HUES6 (cell line): ENCODE results near the gene FRMD4A.

ENCODE experiments used
- H3K27ac ChIP-seq: 2 replicates; pipeline ENCODE4 v1.7.0; 2013; ENCODE audit warnings: low read depth, mild to moderate bottlenecking, low read length, inconsistent platforms
- H3K27me3 ChIP-seq: 2 replicates; pipeline ENCODE4 v1.6.1; 2013; ENCODE audit warnings: low read length; ENCODE audit not compliant: control insufficient read depth, insufficient read depth
- H3K36me3 ChIP-seq: 2 replicates; pipeline ENCODE4 v1.6.1; 2013; ENCODE audit warnings: low read length; ENCODE audit not compliant: control insufficient read depth, insufficient read depth
- H3K4me1 ChIP-seq: 2 replicates; pipeline ENCODE4 v1.6.1; 2013; ENCODE audit warnings: low read length; ENCODE audit not compliant: control insufficient read depth, insufficient read depth
- H3K4me3 ChIP-seq: 2 replicates; pipeline ENCODE4 v1.5.1; 2013; ENCODE audit warnings: low read depth, low read length
- H3K9ac ChIP-seq: one replicate; pipeline ENCODE4 v1.6.1; 2013; ENCODE audit warnings: mild to moderate bottlenecking, low read length
- H3K9me3 ChIP-seq: 2 replicates; pipeline ENCODE4 v1.6.1; 2013; ENCODE audit warnings: low read depth, low read length; ENCODE audit not compliant: control insufficient read depth, insufficient read depth

The FRMD4A gene

GRCh38 chr10:13632884-13633440 lies 697.8 kb downstream of the FRMD4A start:
- Histone ChIP-seq H3K9me3 (no peaks in the 10 kb centered on the region), H3K27ac (no peak overlapping the region), H3K4me3 (no peak overlapping the region), H3K36me3 (peaks cover 4% of the 10 kb centered on the region; the same call in 1 of the 2 replicates), H3K27me3 (no peaks in the 10 kb centered on the region), H3K9ac (no peak overlapping the region), H3K4me1 (peaks cover 7% of the 10 kb centered on the region)

DNA sequence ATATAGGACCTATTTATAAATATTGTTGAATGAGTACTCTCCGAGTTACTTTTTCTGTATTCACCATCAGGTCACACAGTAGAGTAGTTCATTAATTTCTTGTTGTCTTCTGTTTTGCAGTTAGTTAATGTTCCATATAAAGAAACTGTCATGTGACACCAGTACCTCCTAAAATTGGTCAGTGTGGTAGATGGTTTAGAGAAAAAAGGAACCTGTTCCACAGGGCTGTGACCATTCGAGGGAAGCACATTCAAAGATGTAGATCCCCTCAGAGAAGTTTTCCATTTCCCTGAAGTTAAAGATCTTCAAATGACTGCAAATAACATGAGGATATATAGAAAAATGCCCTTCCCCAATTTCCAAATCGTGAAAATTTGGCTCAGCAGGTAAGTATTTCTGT lies 698.3 kb downstream of the FRMD4A start:
- no peak overlapping the region for H3K9ac ChIP-seq
- H3K4me1 ChIP-seq = peaks cover 13% of the 10 kb centered on the region
- H3K36me3 ChIP-seq = peaks cover 4% of the 10 kb centered on the region; the same call in 1 of the 2 replicates
- H3K4me3 ChIP-seq = no peak overlapping the region
- H3K9me3 ChIP-seq = no peaks in the 10 kb centered on the region
- H3K27ac ChIP-seq = no peak overlapping the region
- no peaks in the 10 kb centered on the region for H3K27me3 ChIP-seq

GRCh38 chr10:13631594-13631993 lies 699.1 kb downstream of the FRMD4A start:
- Histone ChIP-seq H3K27me3 (no peaks in the 10 kb centered on the region), H3K4me3 (no peak overlapping the region), H3K9ac (no peak overlapping the region), H3K27ac (no peak overlapping the region), H3K9me3 (no peaks in the 10 kb centered on the region), H3K36me3 (peaks cover 4% of the 10 kb centered on the region; the same call in 1 of the 2 replicates), H3K4me1 (peaks cover 19% of the 10 kb centered on the region)

GRCh38 chr10:13630231-13630630 lies 700.5 kb downstream of the FRMD4A start:
- Histone ChIP-seq H3K4me3 (no peak overlapping the region), H3K9me3 (no peaks in the 10 kb centered on the region), H3K36me3 (peaks cover 4% of the 10 kb centered on the region; the same call in 1 of the 2 replicates)

GRCh38 chr10:13629116-13629515 lies 701.6 kb downstream of the FRMD4A start:
- no peak overlapping the region for H3K4me3 ChIP-seq
- H3K27ac ChIP-seq = no peak overlapping the region
- peaks cover 19% of the 10 kb centered on the region for H3K4me1 ChIP-seq
- H3K9me3 ChIP-seq = no peaks in the 10 kb centered on the region
- H3K36me3 ChIP-seq = peaks cover 4% of the 10 kb centered on the region; the same call in 1 of the 2 replicates
- no peaks in the 10 kb centered on the region for H3K27me3 ChIP-seq
- H3K9ac ChIP-seq = no peak overlapping the region

More at GRCh38 chr10:13630231-13630630, 700.5 kb downstream of the FRMD4A start:
- no peak overlapping the region for H3K9ac ChIP-seq
- no peak overlapping the region for H3K27ac ChIP-seq
- H3K4me1 ChIP-seq = peaks cover 19% of the 10 kb centered on the region
- no peaks in the 10 kb centered on the region for H3K27me3 ChIP-seq

GRCh38 chr10:13628661-13629060 lies 702.1 kb downstream of the FRMD4A start:
- Histone ChIP-seq H3K27ac (no peak overlapping the region), H3K4me1 (peaks cover 19% of the 10 kb centered on the region), H3K9ac (no peak overlapping the region), H3K36me3 (peaks cover 4% of the 10 kb centered on the region; the same call in 1 of the 2 replicates), H3K9me3 (no peaks in the 10 kb centered on the region), H3K4me3 (no peak overlapping the region), H3K27me3 (no peaks in the 10 kb centered on the region)

DNA sequence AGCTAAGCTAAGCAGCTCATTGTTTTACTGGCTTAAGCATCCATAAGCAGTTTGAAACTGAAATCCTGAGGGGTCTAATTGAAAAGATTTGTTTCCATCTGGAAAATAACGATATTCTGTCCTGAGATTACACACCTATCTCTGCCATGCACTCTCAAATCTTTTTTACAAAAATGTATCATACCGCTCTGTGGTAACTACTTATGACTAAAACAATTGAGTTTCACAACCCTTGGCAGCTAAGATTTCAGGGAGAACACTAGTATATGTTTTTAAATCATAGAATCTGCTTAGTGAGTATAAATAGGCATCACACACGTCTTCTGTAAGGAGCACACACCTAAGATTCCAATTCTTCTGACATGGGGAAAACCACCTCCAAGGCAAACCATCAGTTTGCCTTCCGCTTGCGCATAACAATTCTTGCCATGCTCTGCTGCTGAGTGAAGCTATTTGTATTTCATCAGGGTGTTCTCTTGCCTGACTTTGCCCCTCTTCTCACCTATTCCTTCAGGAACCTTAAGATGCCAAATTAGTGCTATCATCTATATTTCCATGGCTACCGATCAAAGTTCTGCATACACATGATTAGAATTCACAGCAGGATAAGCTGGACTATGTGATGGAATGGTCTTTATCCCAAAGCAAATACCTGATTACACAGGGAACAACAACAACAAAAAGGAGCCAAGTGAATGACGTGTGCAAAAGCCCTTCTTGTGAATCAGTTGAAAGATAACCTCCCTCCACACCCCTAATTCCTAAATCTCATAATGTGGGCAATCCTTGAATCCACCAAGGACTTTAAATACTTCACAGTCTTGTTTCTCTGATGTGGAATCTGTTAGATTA lies 703.0 kb downstream of the FRMD4A start:
- no peak overlapping the region for H3K27ac ChIP-seq
- no peak overlapping the region for H3K4me3 ChIP-seq
- no peaks in the 10 kb centered on the region for H3K9me3 ChIP-seq
- peaks cover 4% of the 10 kb centered on the region; the same call in 1 of the 2 replicates for H3K36me3 ChIP-seq
- peaks cover 19% of the 10 kb centered on the region for H3K4me1 ChIP-seq
- no peaks in the 10 kb centered on the region for H3K27me3 ChIP-seq
- H3K9ac ChIP-seq = no peak overlapping the region

GRCh38 chr10:13624630-13625029 lies 706.1 kb downstream of the FRMD4A start:
- no peaks in the 10 kb centered on the region for H3K27me3 ChIP-seq
- no peaks in the 10 kb centered on the region for H3K9me3 ChIP-seq
- no peaks in the 10 kb centered on the region for H3K36me3 ChIP-seq
- no peak overlapping the region for H3K9ac ChIP-seq
- no peak overlapping the region for H3K4me3 ChIP-seq
- H3K27ac ChIP-seq = no peak overlapping the region
- H3K4me1 ChIP-seq = peaks cover 19% of the 10 kb centered on the region

DNA sequence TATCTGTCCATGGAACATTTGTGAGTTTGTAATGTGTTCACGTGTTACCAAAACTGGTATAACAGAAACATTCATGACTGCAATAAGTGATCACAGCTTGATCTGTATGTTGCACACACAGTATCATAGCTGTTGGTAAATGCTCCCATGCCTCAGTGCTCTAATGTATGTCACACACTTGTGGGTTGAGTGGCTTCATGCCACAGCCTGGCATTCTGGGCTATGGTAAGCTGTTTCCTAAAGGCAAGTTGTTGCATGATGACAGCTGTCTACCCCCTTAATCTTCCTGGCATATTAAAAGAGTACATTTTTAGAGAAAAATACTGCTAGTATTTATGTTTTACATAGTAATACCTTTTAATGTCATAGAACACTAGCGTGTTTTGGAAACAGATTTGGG lies 708.8 kb downstream of the FRMD4A start:
- H3K36me3 ChIP-seq = peaks cover 4% of the 10 kb centered on the region; the same call in 1 of the 2 replicates
- no peak overlapping the region for H3K9ac ChIP-seq
- H3K27me3 ChIP-seq = no peaks in the 10 kb centered on the region
- H3K9me3 ChIP-seq = no peaks in the 10 kb centered on the region
- H3K27ac ChIP-seq = no peak overlapping the region
- no peak overlapping the region for H3K4me3 ChIP-seq
- 0 out of 2 replicates have a peak, but pooled peaks cover 2% of the 10 kb centered on the region for H3K4me1 ChIP-seq

- Histone ChIP-seq H3K9me3 (no peaks in the 10 kb centered on the region), H3K27me3 (no peaks in the 10 kb centered on the region), H3K27ac (no peak overlapping the region), H3K4me3 (no peak overlapping the region), H3K4me1 (peaks cover 26% of the 10 kb centered on the region), H3K9ac (no peak overlapping the region), H3K36me3 (peaks cover 4% of the 10 kb centered on the region; the same call in 1 of the 2 replicates)
Observed at GRCh38 chr10:13617116-13617515, 713.6 kb downstream of the FRMD4A start.

DNA sequence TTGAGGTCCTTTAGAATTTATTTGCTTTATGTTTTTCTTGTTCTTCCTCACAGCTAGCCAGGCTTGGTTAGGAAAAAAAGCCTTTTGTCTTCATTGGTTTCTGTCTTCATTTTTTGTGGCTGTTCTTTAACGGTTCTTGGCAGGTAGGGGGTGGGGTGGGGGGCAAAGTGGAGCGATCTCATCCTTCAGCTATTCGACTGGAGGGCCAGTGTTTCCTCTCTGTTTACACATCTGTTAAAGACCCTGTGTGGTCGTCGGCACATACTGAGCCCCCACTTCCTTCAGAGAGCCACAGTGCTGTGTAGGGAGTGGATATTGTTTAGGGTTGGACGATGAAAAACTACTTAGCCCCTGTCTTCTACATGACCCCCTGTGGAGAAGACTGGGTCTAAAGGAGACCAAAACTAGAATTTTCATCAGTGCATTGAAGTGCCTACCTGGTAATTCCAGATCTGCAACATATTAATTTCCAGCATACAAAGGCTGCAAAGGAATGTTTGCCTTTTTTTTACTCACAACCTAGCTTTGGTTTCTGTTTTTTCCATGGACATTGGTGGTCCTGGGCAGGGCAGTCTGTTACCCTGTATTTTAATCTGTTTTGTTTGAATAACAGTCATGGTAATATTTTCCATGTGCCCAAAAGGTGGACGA lies 714.9 kb downstream of the FRMD4A start:
- H3K4me1 ChIP-seq = peaks cover 26% of the 10 kb centered on the region
- H3K9me3 ChIP-seq = no peaks in the 10 kb centered on the region
- H3K36me3 ChIP-seq = peaks cover 8% of the 10 kb centered on the region
- H3K27ac ChIP-seq = peak overlapping the region; percentile 64
- H3K27me3 ChIP-seq = no peaks in the 10 kb centered on the region
- peak overlapping the region; percentile 29 for H3K9ac ChIP-seq
- no peak overlapping the region for H3K4me3 ChIP-seq
